Fibroblast of the aortic adventitia (primary cell): Measurements from ENCODE around the gene LYRM2. TPM values are rescaled to one million over a fixed set of nuclear protein-coding genes. Genes with fewer than 3 reads are reported as not detected.
A peak's percentile ranks its signal among the peaks of the same experiment; 100 is the strongest.

Source experiments
- DNase-seq: peaks from one replicate; pipeline ENCODE4 v3.0.0-alpha.2; 2010; ENCODE audit warnings: low read depth
- H3K4me3 ChIP-seq: 2 replicates; pipeline ENCODE4 v1.5.1; 2011; ENCODE audit warnings: low read depth, mild to moderate bottlenecking, control low read depth, low read length, moderate library complexity
- total RNA-seq: library from RNA; depleted of rRNA; stranded (reverse); fragments of >200 nt; gene quantifications from 2 replicates; pipeline ENCODE4 v1.2.3, GENCODE V29; 2012; ENCODE audit warnings: low replicate concordance
- TF ChIP-seq, protein P1 (sequence below): IDR thresholded peaks from 2 replicates; pipeline ENCODE4 v1.5.1; 2011; ENCODE audit warnings: mild to moderate bottlenecking, low read length, control low read depth, inconsistent platforms; ENCODE audit not compliant: insufficient read depth

The LYRM2 gene
- total RNA-seq, 1 donor = 35.5 TPM

DNA sequence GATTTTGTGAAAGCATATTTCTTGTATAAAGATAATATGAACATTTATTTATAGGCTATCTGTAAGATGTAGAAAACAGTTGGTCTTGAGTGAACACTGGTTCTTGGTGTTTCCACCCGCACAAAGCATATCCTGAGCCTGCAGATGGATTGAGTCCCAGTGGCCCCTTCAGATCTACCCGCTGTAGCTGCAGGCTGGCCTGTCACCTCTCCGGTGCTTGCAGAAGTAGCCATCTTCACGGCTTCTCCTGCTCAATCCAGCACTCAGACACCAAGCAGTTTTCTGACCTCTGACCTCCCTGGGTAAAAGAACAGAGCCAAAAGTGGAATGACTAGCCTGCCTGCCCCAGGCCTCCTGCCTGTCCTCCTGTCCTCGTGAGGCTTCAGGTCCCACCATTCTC is 22.7 kb downstream of the LYRM2 start:
- no peak overlapping the region for H3K4me3 ChIP-seq
- TF ChIP-seq, protein P1, sequence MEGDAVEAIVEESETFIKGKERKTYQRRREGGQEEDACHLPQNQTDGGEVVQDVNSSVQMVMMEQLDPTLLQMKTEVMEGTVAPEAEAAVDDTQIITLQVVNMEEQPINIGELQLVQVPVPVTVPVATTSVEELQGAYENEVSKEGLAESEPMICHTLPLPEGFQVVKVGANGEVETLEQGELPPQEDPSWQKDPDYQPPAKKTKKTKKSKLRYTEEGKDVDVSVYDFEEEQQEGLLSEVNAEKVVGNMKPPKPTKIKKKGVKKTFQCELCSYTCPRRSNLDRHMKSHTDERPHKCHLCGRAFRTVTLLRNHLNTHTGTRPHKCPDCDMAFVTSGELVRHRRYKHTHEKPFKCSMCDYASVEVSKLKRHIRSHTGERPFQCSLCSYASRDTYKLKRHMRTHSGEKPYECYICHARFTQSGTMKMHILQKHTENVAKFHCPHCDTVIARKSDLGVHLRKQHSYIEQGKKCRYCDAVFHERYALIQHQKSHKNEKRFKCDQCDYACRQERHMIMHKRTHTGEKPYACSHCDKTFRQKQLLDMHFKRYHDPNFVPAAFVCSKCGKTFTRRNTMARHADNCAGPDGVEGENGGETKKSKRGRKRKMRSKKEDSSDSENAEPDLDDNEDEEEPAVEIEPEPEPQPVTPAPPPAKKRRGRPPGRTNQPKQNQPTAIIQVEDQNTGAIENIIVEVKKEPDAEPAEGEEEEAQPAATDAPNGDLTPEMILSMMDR = no peak
- no peak for DNase-seq

GRCh38 chr6:89613790-89614189 is 24.8 kb downstream of the LYRM2 start:
- no peak overlapping the region for H3K4me3 ChIP-seq
- TF ChIP-seq, protein P1 = no peak
- no peak for DNase-seq

DNA sequence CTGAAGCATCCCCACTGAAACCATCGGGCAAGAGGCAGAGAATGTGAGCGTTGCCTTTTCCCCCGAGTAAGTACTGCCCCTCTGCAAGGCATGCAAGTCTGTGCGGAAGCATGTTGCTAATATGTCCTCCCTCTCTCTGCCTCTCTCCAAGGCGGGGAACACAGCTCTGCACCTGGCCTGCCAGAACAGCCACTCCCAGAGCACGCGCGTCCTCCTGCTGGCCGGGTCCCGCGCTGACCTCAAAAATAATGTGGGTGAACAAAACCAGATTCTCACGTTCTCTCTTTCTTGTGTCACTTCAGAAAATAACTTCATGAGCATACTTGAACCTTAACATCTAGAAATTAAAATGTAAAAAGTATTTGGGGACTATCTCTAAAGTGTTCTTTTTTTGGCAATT is 26.4 kb downstream of the LYRM2 start:
- no peak overlapping the region for H3K4me3 ChIP-seq
- no peak for DNase-seq
- TF ChIP-seq, protein P1 = no peak

DNA sequence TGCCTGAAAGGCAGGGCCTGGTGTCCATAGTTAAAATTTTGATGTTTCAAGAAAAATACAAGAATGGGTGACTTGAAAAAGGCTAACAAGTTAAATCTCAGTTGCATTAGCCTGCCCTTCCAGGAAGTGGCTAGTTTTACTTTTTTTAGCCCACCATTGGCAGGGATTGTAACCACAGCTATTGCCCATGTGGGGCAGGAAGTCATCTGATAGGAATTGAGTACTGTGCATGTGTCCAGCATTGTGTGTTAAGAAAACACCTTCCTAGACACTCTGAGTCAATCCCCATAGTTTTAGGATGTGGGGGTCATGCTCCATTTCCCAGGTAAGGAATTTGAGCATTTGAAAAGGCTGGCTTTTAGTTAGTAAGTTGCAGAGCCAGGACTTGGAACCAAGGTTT is 26.9 kb downstream of the LYRM2 start:
- peak; percentile 44 for DNase-seq

GRCh38 chr6:89610149-89610642 is 28.4 kb downstream of the LYRM2 start:
- peak; percentile 44 for DNase-seq
- no peak overlapping the region for H3K4me3 ChIP-seq
- TF ChIP-seq, protein P1 = peak; percentile 78

More for the DNA sequence above, 26.9 kb downstream of the LYRM2 start:
- TF ChIP-seq, protein P1 = no peak
- H3K4me3 ChIP-seq = no peak overlapping the region

GRCh38 chr6:89605861-89606260 is 32.7 kb downstream of the LYRM2 start:
- H3K4me3 ChIP-seq = no peak overlapping the region
- TF ChIP-seq, protein P1 = no peak
- no peak for DNase-seq

DNA sequence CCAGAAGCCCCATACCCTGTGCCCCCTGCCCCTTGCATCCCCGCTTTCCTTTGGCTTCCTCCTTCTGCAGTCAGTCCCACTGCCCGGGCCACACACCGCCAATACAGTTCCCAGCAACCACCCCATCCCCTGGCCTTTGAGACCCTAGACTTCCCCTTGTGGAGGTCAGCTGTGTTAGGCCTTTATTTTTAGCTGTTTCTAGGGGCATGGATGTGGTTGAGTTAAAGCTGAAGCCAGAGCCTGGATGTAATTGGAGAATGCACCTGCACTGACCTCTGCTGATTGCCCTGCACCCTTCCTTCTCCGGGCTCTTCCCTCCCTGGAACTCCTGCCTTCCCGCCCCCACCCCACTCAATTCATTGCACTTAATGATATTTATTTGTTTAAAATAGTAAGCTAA is 33.9 kb downstream of the LYRM2 start:
- DNase-seq = no peak
- TF ChIP-seq, protein P1 = no peak
- H3K4me3 ChIP-seq = no peak overlapping the region
